GM21381 (cell line): ENCODE results near the gene KRT71.

Experiments
- ATAC-seq: cut with Tn5 transposase; IDR thresholded peaks from one replicate; pipeline ENCODE4 v1.9.1; 2021; ENCODE audit warnings: mild to moderate bottlenecking, moderate library complexity; ENCODE audit not compliant: unreplicated experiment

KRT71 gene

GRCh38 chr12:52523824-52524223 is 29.1 kb downstream of the KRT71 start:
- ATAC-seq, result no peak

- no peak for ATAC-seq
Observed at GRCh38 chr12:52522346-52523011, 30.5 kb downstream of the KRT71 start.

- ATAC-seq, result no peak
Observed at GRCh38 chr12:52521568-52522266, 31.2 kb downstream of the KRT71 start.

- no peak for ATAC-seq
Observed at GRCh38 chr12:52521175-52521567, 31.8 kb downstream of the KRT71 start.

GRCh38 chr12:52519826-52520662 is 32.9 kb downstream of the KRT71 start, which contains the start of gene KRT5:
Gene KRT5 (minus strand): TSS chr12:52520394. CDS start chr12:52520296, 98 bp downstream.
- ATAC-seq, result no peak

- ATAC-seq, result no peak
Observed at GRCh38 chr12:52519387-52519703, 33.6 kb downstream of the KRT71 start.

- ATAC-seq, result no peak
Observed at GRCh38 chr12:52518574-52519386, 34.2 kb downstream of the KRT71 start.

GRCh38 chr12:52517888-52518287 is 35.1 kb downstream of the KRT71 start:
- ATAC-seq, result no peak

GRCh38 chr12:52517005-52517835 is 35.7 kb downstream of the KRT71 start:
- no peak for ATAC-seq

- ATAC-seq, result no peak
Observed at GRCh38 chr12:52515927-52516831, 36.8 kb downstream of the KRT71 start.

GRCh38 chr12:52515319-52515646 is 37.7 kb downstream of the KRT71 start:
- no peak for ATAC-seq

- ATAC-seq, result no peak
Observed at GRCh38 chr12:52514471-52515318, 38.2 kb downstream of the KRT71 start.

GRCh38 chr12:52513736-52514135 is 39.2 kb downstream of the KRT71 start:
- ATAC-seq, result no peak

- no peak for ATAC-seq
Observed at GRCh38 chr12:52508211-52508610, 44.7 kb downstream of the KRT71 start.

GRCh38 chr12:52506858-52507715 is 45.9 kb downstream of the KRT71 start:
- ATAC-seq, result no peak

- no peak for ATAC-seq
Observed at GRCh38 chr12:52502877-52503276, 50.1 kb downstream of the KRT71 start.

GRCh38 chr12:52501490-52501889 is 51.5 kb downstream of the KRT71 start:
- ATAC-seq, result no peak
